Measurements from ENCODE around the gene ABCC1. TPM values are rescaled to one million over a fixed set of nuclear protein-coding genes. Genes with fewer than 3 reads are reported as not detected.
"Not testable (repeated sequence)": the region's sequence is repeated elsewhere in the genome, so short reads cannot be mapped to it uniquely, and the experiment has no call there.

ABCC1 gene
- polyA plus RNA-seq, 1 donor from 2014 or later = 3.0 TPM

DNA sequence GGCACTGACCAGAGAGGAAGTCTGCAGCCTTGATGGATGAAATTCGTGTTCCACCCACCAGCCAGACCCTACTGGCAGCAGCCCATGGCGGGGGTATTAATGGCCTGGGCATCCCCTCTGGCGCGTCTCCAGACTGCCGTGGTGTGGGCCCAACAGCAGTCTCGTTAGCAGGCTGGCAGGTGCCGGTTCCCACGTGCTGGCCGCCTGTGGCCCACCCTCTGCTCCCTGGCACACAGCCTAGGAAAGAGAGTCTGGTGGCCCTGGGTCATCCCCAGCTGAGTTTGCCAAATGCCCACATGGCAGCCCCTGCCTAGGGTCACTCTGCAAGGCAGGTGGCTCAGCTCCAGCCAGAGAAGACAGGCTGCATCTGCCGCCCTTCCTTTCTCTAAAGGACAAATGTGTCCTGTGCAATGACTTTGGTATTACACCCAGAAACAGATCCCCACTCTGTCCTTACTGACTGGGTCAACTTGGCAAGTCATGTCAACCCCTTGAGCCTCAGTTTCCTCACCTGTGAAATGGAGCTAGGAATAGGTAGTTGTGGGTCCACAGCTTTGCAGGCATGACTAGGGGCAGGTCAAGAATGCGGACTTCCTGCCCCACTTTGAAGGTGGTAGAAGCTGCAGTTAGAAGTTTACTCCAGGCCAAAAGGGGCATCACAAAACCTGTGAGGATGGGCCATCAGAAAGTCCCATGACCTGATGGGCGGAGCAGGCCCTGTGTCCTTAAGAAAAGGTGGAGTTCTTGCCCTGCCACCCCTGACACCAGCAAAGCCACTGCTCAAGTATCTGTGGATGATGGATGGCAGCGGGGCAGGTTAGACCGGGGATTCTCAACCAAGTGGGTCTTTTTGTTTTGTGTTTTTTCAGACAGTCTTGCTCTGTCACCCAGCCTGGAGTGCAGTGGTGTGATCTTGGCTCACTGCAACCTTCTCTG, 197.2 kb downstream of the ABCC1 start:
- H3K4me3 ChIP-seq (ENCODE audit: low read length) = no peak overlapping the region
- no peaks in the 10 kb centered on the region for H3K36me3 ChIP-seq (ENCODE audit: insufficient read depth, low read length)
- H3K9me3 ChIP-seq (ENCODE audit: low read length) = no peaks in the 10 kb centered on the region
- H3K27me3 ChIP-seq (ENCODE audit: insufficient read depth, low read depth, low read length) = no peaks in the 10 kb centered on the region
- no peaks in the 10 kb centered on the region for H3K79me2 ChIP-seq (replicated peaks; ENCODE audit: insufficient read depth, low read length)
- H3F3A ChIP-seq (ENCODE audit: insufficient read depth, low read length, poor library complexity, severe bottlenecking) = no peaks in the 10 kb centered on the region
- no peaks in the 10 kb centered on the region for H4K20me1 ChIP-seq (ENCODE audit: insufficient read depth)
- H3K4me2 ChIP-seq (ENCODE audit: low read length) = no peak overlapping the region
- H2AFZ ChIP-seq (ENCODE audit: low read depth, low read length) = no peak overlapping the region
- H3K9ac ChIP-seq (ENCODE audit: low read length) = no peak overlapping the region
- no peaks in the 10 kb centered on the region for H3K9me2 ChIP-seq (ENCODE audit: insufficient read depth, low read length)
- TF ChIP-seq SMC3 (conservative IDR thresholded peaks at IDR 0.05; ENCODE audit: poor library complexity) = no peak
- no peak for TF ChIP-seq TAF1 (IDR thresholded peaks at IDR 0.05; ENCODE audit: low read depth)
- TF ChIP-seq RAD21 (conservative IDR thresholded peaks at IDR 0.05) = no peak
- no peak for TF ChIP-seq REST (IDR thresholded peaks at IDR 0.05; ENCODE audit: borderline replicate concordance)
- TF ChIP-seq POLR2AphosphoS5 (IDR thresholded peaks at IDR 0.05) = no peak
- no peak for TF ChIP-seq EZH2 (IDR thresholded peaks at IDR 0.05; ENCODE audit: borderline replicate concordance, insufficient read depth, low read length, poor library complexity, severe bottlenecking)
- TF ChIP-seq, protein P1, sequence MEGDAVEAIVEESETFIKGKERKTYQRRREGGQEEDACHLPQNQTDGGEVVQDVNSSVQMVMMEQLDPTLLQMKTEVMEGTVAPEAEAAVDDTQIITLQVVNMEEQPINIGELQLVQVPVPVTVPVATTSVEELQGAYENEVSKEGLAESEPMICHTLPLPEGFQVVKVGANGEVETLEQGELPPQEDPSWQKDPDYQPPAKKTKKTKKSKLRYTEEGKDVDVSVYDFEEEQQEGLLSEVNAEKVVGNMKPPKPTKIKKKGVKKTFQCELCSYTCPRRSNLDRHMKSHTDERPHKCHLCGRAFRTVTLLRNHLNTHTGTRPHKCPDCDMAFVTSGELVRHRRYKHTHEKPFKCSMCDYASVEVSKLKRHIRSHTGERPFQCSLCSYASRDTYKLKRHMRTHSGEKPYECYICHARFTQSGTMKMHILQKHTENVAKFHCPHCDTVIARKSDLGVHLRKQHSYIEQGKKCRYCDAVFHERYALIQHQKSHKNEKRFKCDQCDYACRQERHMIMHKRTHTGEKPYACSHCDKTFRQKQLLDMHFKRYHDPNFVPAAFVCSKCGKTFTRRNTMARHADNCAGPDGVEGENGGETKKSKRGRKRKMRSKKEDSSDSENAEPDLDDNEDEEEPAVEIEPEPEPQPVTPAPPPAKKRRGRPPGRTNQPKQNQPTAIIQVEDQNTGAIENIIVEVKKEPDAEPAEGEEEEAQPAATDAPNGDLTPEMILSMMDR (IDR thresholded peaks at IDR 0.05; ENCODE audit: poor library complexity, severe bottlenecking) = no peak
- TF ChIP-seq MXI1 (conservative IDR thresholded peaks at IDR 0.05; ENCODE audit: poor library complexity, severe bottlenecking) = no peak
- TF ChIP-seq EP300 (conservative IDR thresholded peaks at IDR 0.05; ENCODE audit: poor library complexity, severe bottlenecking) = no peak
- no peak overlapping the region for H3K27ac ChIP-seq (ENCODE audit: low read length)

DNA sequence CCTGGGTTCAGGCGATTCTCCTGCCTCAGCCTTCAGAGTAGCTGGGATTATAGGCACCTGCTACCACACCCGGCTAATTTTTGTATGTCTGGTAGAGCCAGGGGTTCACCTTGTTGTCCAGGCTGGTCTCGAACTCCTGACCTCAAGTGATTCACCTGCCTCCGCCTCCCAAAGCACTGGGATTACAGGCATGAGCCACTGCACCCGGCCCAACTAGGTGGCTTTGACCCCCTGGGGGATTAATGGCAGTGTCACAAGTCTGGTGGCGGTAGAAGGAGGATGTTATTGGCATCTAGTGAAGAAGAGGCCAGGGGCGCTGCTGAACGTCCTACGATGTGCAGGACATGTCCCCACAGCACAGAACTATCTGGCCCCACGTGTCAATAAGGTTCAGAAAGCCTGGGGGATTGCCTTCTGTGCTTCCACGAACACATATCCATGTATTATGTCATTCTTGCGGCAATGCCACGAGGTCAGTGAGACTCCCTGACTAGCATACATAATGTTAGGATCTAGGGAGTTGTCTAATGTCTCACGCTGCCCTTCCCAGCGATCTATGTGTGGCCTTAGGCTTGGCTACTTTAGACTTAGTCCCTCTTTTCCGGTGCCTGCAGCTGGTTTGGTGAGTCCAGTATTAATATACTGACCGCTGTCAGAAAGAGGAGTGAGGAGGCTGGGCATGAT, 198.0 kb downstream of the ABCC1 start:
- Histone ChIP-seq H3K4me2 (ENCODE audit: low read length) (no peak overlapping the region), H3K36me3 (ENCODE audit: insufficient read depth, low read length) (no peaks in the 10 kb centered on the region), H3K9me2 (ENCODE audit: insufficient read depth, low read length) (no peaks in the 10 kb centered on the region), H3F3A (ENCODE audit: insufficient read depth, low read length, poor library complexity, severe bottlenecking) (no peaks in the 10 kb centered on the region), H3K9ac (ENCODE audit: low read length) (no peak overlapping the region), H3K79me2 (replicated peaks; ENCODE audit: insufficient read depth, low read length) (no peaks in the 10 kb centered on the region), H3K9me3 (ENCODE audit: low read length) (no peaks in the 10 kb centered on the region), H4K20me1 (ENCODE audit: insufficient read depth) (no peaks in the 10 kb centered on the region), H2AFZ (ENCODE audit: low read depth, low read length) (no peak overlapping the region), H3K4me3 (ENCODE audit: low read length) (no peak overlapping the region), H3K27me3 (ENCODE audit: insufficient read depth, low read depth, low read length) (no peaks in the 10 kb centered on the region), H3K27ac (ENCODE audit: low read length) (no peak overlapping the region)
- TF ChIP-seq SMC3 (conservative IDR thresholded peaks at IDR 0.05; ENCODE audit: poor library complexity) (no peak), RAD21 (conservative IDR thresholded peaks at IDR 0.05) (no peak), EP300 (conservative IDR thresholded peaks at IDR 0.05; ENCODE audit: poor library complexity, severe bottlenecking) (no peak), TAF1 (IDR thresholded peaks at IDR 0.05; ENCODE audit: low read depth) (no peak), MXI1 (conservative IDR thresholded peaks at IDR 0.05; ENCODE audit: poor library complexity, severe bottlenecking) (no peak), POLR2AphosphoS5 (IDR thresholded peaks at IDR 0.05) (no peak)
- TF ChIP-seq, protein P1 (IDR thresholded peaks at IDR 0.05; ENCODE audit: poor library complexity, severe bottlenecking) = no peak

GRCh38 chr16:16148000-16148599, 198.7 kb downstream of the ABCC1 start:
- not testable (repeated sequence) for H4K20me1 ChIP-seq (ENCODE audit: insufficient read depth)

More at GRCh38 chr16:16148000-16148599, 198.7 kb downstream of the ABCC1 start:
- not testable (repeated sequence) for H3K9ac ChIP-seq (ENCODE audit: low read length); H3K4me3 ChIP-seq (ENCODE audit: low read length); H3K27ac ChIP-seq (ENCODE audit: low read length); H3K9me2 ChIP-seq (ENCODE audit: insufficient read depth, low read length); H3K9me3 ChIP-seq (ENCODE audit: low read length); H3K4me2 ChIP-seq (ENCODE audit: low read length); H2AFZ ChIP-seq (ENCODE audit: low read depth, low read length); H3K36me3 ChIP-seq (ENCODE audit: insufficient read depth, low read length); H3K79me2 ChIP-seq (replicated peaks; ENCODE audit: insufficient read depth, low read length); H3F3A ChIP-seq (ENCODE audit: insufficient read depth, low read length, poor library complexity, severe bottlenecking); H3K27me3 ChIP-seq (ENCODE audit: insufficient read depth, low read depth, low read length)
